Stomach (tissue), 9 donors: ENCODE data around the gene PCDHGC5. TPM values are rescaled to one million over a fixed set of nuclear protein-coding genes. Genes with fewer than 3 reads are reported as not detected.

Experiments used
- DNase-seq, 2 donors: peaks; one replicate each; pipeline versions ENCODE4 v3.0.0 to v3.0.0-alpha.2; 2013 to 2019
- H3K27ac ChIP-seq, 5 donors: fragments of 200-600 bp in 4 of 5; sonication (generic) in 4 of 5; one replicate each; pipeline ENCODE4 v1.5.1; 2013 to 2019; ENCODE audit warnings: mild to moderate bottlenecking in 1 of 5, moderate library complexity in 1 of 5
- H3K27me3 ChIP-seq, 3 donors: fragments of 200-600 bp; sonication (generic); one replicate each; pipeline ENCODE4 v1.5.1; 2017 to 2019; ENCODE audit warnings: mixed run types in 1 of 3
- H3K36me3 ChIP-seq, 4 donors: fragments of 200-600 bp; sonication (generic); 1 replicate in 3 of 4; 2 replicates in 1 of 4; pipeline ENCODE4 v1.5.1; 2016 to 2019
- H3K4me1 ChIP-seq, 4 donors: fragments of 200-600 bp; sonication (generic); one replicate each; pipeline ENCODE4 v1.5.1; 2016 to 2019
- H3K4me3 ChIP-seq, 4 donors: fragments of 200-600 bp; sonication (generic) in 3 of 4; one replicate each; pipeline ENCODE4 v1.5.1; 2016 to 2019; ENCODE audit warnings: mild to moderate bottlenecking in 1 of 4
- H3K9me3 ChIP-seq, 4 donors: fragments of 200-600 bp; sonication (generic); one replicate each; pipeline ENCODE4 v1.5.1; 2016 to 2019
- EP300 ChIP-seq: sonication (generic); formaldehyde crosslinking; IDR thresholded peaks from one replicate; pipeline ENCODE4 v1.6.1; 2017; ENCODE audit warnings: antibody characterized with exemption
- POLR2A ChIP-seq, 4 donors: fragments of 450-650 bp; IDR thresholded peaks; one replicate each; pipeline ENCODE4 v1.6.1; 2016; ENCODE audit warnings: antibody characterized with exemption in 4 of 4, control low read depth in 2 of 4, mild to moderate bottlenecking in 1 of 4, moderate library complexity in 1 of 4
- POLR2AphosphoS5 ChIP-seq, 3 donors: sonication (generic); formaldehyde crosslinking; IDR thresholded peaks; one replicate each; pipeline ENCODE4 v1.6.1; 2016; ENCODE audit warnings: antibody characterized with exemption in 3 of 3
- WGBS, 5 donors: extraction: QIAGEN DNeasy Blood & Tissue Kit in 3 of 5; methylation state at CpG; one replicate each; pipeline versions ENCODE4 v1.1.5 to v1.1.7; 2013 to 2018; 5-methylcytosine and 5-hydroxymethylcytosine counted together
- intact Hi-C: fragments of 100-400 bp; cut with DNase I; formaldehyde crosslinking; loops from one replicate; pipeline ENCODE4 v1.15.1; 2023; ENCODE audit warnings: low total_unique reads
- polyA plus RNA-seq, 3 donors: library from polyadenylated mRNA; stranded (reverse); fragments of 200-250 nt; gene quantifications; one replicate each; pipeline ENCODE4 v1.2.3, GENCODE V29; 2013
- total RNA-seq, 5 donors: library from RNA; depleted of rRNA; stranded (reverse); fragments of >200 nt; gene quantifications; one replicate each; pipeline versions ENCODE4 v1.1.0 to v1.2.3, GENCODE V29; 2014 to 2016
- TF ChIP-seq, protein P1 (sequence below), 7 experiments: fragments of 450-650 bp in 4 of 7; fragments of 200-600 bp in 3 of 7; sonication (generic) in 3 of 7; IDR thresholded peaks; one replicate each; pipeline ENCODE4 v1.5.1; 2016 to 2019; ENCODE audit warnings: antibody characterized with exemption in 7 of 7, control low read depth in 2 of 7, mild to moderate bottlenecking in 1 of 7
- donor health status: healthy with polysubstance abuse.
- donor health status: Bipolar disorder and iron deficiency.
- donor health status: healthy.

PCDHGC5 gene
- total and polyA plus RNA-seq, 8 donors: 0.08 to 3.5 (median 2.0) TPM; not detected in 3

DNA sequence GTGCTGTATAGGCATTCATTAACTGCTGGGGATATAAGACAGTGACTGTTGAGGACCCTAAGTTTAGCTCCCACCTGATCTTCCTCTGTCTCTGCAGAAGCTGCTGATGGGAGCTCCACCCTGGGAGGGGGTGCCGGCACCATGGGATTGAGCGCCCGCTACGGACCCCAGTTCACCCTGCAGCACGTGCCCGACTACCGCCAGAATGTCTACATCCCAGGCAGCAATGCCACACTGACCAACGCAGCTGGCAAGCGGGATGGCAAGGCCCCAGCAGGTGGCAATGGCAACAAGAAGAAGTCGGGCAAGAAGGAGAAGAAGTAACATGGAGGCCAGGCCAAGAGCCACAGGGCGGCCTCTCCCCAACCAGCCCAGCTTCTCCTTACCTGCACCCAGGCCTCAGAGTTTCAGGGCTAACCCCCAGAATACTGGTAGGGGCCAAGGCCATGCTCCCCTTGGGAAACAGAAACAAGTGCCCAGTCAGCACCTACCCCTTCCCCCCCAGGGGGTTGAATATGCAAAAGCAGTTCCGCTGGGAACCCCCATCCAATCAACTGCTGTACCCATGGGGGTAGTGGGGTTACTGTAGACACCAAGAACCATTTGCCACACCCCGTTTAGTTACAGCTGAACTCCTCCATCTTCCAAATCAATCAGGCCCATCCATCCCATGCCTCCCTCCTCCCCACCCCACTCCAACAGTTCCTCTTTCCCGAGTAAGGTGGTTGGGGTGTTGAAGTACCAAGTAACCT lies 22.1 kb downstream of the PCDHGC5 start:
- intact Hi-C loops: no loop called here
- peak overlapping the region in 3 of 5 donors; percentile 89 to 92 (median 90) for H3K27ac ChIP-seq
- no peaks in the 10 kb centered on the region for H3K27me3 ChIP-seq
- peaks cover 48 to 77% (median 63%) of the 10 kb centered on the region in 4 donors for H3K4me1 ChIP-seq
- DNase-seq: no peak
- peaks cover 16 to 43% (median 31%) of the 10 kb centered on the region in 4 donors for H3K36me3 ChIP-seq
- no peaks in the 10 kb centered on the region for H3K9me3 ChIP-seq
- H3K4me3 ChIP-seq: no peak overlapping the region
- 90 to 94% (median 93%) methylated on average over 12 to 14 of the region's 14 CpGs for WGBS, 5 donors
- TF ChIP-seq POLR2A (IDR thresholded peaks at IDR 0.05) (no peak), POLR2AphosphoS5 (IDR thresholded peaks at IDR 0.05) (no peak), EP300 (no peak)
- TF ChIP-seq, protein P1, sequence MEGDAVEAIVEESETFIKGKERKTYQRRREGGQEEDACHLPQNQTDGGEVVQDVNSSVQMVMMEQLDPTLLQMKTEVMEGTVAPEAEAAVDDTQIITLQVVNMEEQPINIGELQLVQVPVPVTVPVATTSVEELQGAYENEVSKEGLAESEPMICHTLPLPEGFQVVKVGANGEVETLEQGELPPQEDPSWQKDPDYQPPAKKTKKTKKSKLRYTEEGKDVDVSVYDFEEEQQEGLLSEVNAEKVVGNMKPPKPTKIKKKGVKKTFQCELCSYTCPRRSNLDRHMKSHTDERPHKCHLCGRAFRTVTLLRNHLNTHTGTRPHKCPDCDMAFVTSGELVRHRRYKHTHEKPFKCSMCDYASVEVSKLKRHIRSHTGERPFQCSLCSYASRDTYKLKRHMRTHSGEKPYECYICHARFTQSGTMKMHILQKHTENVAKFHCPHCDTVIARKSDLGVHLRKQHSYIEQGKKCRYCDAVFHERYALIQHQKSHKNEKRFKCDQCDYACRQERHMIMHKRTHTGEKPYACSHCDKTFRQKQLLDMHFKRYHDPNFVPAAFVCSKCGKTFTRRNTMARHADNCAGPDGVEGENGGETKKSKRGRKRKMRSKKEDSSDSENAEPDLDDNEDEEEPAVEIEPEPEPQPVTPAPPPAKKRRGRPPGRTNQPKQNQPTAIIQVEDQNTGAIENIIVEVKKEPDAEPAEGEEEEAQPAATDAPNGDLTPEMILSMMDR (IDR thresholded peaks at IDR 0.05): no peak

DNA sequence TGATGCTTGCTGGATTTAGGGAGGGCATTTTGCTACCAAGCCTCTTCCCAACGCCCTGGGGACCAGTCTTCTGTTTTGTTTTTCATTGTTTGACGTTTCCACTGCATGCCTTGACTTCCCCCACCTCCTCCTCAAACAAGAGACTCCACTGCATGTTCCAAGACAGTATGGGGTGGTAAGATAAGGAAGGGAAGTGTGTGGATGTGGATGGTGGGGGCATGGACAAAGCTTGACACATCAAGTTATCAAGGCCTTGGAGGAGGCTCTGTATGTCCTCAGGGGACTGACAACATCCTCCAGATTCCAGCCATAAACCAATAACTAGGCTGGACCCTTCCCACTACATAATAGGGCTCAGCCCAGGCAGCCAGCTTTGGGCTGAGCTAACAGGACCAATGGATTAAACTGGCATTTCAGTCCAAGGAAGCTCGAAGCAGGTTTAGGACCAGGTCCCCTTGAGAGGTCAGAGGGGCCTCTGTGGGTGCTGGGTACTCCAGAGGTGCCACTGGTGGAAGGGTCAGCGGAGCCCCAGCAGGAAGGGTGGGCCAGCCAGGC lies 23.0 kb downstream of the PCDHGC5 start:
- intact Hi-C loops: no loop called here
- DNase-seq: no peak
- TF ChIP-seq POLR2AphosphoS5 (IDR thresholded peaks at IDR 0.05) (no peak), POLR2A (IDR thresholded peaks at IDR 0.05) (no peak), EP300 (no peak)
- TF ChIP-seq, protein P1 (IDR thresholded peaks at IDR 0.05): no peak
- peak overlapping the region in 2 of 4 donors; percentile 53 to 57 for H3K4me3 ChIP-seq
- no peaks in the 10 kb centered on the region for H3K9me3 ChIP-seq
- WGBS, 5 donors: 54 to 63% (median 56%) methylated on average over 4 of the region's 4 CpGs
- H3K4me1 ChIP-seq: peaks cover 49 to 82% (median 67%) of the 10 kb centered on the region in 4 donors
- peaks cover 25 to 52% (median 39%) of the 10 kb centered on the region in 4 donors for H3K36me3 ChIP-seq
- H3K27ac ChIP-seq: peak overlapping the region; percentile 11 to 92 (median 86)
- H3K27me3 ChIP-seq: no peaks in the 10 kb centered on the region

DNA sequence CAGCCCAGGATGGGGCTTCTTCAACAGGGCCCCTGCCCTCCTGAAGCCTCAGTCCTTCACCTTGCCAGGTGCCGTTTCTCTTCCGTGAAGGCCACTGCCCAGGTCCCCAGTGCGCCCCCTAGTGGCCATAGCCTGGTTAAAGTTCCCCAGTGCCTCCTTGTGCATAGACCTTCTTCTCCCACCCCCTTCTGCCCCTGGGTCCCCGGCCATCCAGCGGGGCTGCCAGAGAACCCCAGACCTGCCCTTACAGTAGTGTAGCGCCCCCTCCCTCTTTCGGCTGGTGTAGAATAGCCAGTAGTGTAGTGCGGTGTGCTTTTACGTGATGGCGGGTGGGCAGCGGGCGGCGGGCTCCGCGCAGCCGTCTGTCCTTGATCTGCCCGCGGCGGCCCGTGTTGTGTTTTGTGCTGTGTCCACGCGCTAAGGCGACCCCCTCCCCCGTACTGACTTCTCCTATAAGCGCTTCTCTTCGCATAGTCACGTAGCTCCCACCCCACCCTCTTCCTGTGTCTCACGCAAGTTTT lies 23.6 kb downstream of the PCDHGC5 start:
- Histone ChIP-seq H3K27ac (peak overlapping the region; percentile 11 to 92 (median 86)), H3K4me3 (peak overlapping the region; percentile 53 to 57 (median 54)), H3K36me3 (peaks cover 27 to 58% (median 44%) of the 10 kb centered on the region in 4 donors), H3K9me3 (no peaks in the 10 kb centered on the region), H3K27me3 (no peaks in the 10 kb centered on the region), H3K4me1 (peaks cover 45 to 78% (median 64%) of the 10 kb centered on the region in 4 donors)
- WGBS, 5 donors: 9 to 20% (median 17%) methylated on average over 21 to 28 of the region's 28 CpGs
- peak; percentile 88 to 94 for DNase-seq
- intact Hi-C loops: no loop called here
- no peak for TF ChIP-seq EP300
- TF ChIP-seq, protein P1 (IDR thresholded peaks at IDR 0.05): peak in 5 of 7 experiments; percentile 73 to 92 (median 76)
- peak in 1 of 3 donors; percentile 2 for TF ChIP-seq POLR2AphosphoS5 (IDR thresholded peaks at IDR 0.05)

DNA sequence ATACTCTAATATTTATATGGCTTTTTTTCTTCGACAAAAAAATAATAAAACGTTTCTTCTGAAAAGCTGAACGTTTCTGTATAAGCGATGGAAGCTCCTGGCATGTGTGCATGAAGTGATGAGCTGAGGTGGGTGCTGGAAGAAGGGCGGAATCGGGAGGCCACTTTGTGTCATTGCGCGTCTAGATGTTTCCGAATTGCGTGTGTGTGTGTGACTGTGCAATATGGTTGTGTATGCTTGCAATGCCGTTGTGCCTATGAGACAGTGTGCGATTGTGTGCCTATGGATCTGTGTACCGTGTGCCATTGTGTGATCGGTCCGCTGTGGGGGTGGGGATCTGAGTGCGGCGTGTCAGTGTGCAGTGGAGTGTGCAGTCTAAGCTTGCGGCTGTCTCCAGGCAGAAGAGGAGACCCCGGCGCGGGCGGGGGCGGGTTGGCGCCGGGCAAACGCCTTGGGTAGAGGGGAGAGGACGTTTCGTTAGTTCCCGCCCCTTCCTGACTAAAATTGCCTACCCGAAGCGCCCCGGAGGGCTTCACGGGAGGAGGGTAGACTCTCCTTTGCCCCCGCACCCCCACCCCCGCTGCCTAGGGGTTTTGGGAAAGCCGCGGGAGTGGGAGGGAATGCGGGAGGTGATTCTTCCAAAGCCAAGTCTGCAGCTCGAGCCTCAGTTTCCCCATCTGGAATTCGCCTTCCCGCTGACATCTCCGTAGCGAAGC lies 24.2 kb downstream of the PCDHGC5 start:
- TF ChIP-seq POLR2A (IDR thresholded peaks at IDR 0.05): no peak
- TF ChIP-seq POLR2AphosphoS5 (IDR thresholded peaks at IDR 0.05): peak in 1 of 3 donors; percentile 13
- peaks cover 27 to 64% (median 47%) of the 10 kb centered on the region in 4 donors for H3K36me3 ChIP-seq
- H3K4me1 ChIP-seq: peaks cover 39 to 77% (median 60%) of the 10 kb centered on the region in 4 donors
- H3K4me3 ChIP-seq: peak overlapping the region; percentile 53 to 57 (median 54)
- no peaks in the 10 kb centered on the region for H3K9me3 ChIP-seq
- peak overlapping the region; percentile 28 to 92 (median 86) for H3K27ac ChIP-seq
- H3K27me3 ChIP-seq: no peaks in the 10 kb centered on the region
- intact Hi-C loops: no loop called here
- 10 to 31% (median 17%) methylated on average over 38 to 43 of the region's 43 CpGs for WGBS, 5 donors
- peak in 1 of 2 donors; percentile 84 for DNase-seq
